HT-29 (cell line): ENCODE data around the gene LIX1L. TPM values are rescaled to one million over a fixed set of nuclear protein-coding genes. Genes with fewer than 3 reads are reported as not detected.
"Not testable (repeated sequence)": the region's sequence is repeated elsewhere in the genome, so short reads cannot be mapped to it uniquely, and the experiment has no call there.

ENCODE experiments used
- DNase-seq: peaks from one replicate; pipeline ENCODE4 v3.0.0-alpha.2; 2015; ENCODE audit warnings: low spot score
- total RNA-seq: library from RNA; depleted of rRNA; stranded (reverse); fragments of >200 nt; shearing (Covaris generic); gene quantifications from 2 replicates; pipeline ENCODE4 v1.2.3, GENCODE V29; 2014

LIX1L gene
- total RNA-seq, 1 experiment from 2014 or later = 2.5 TPM

GRCh38 chr1:145936247-145936646 lies 21.6 kb downstream of the LIX1L start:
- no peak for DNase-seq

GRCh38 chr1:145935708-145936107 lies 22.1 kb downstream of the LIX1L start:
- DNase-seq = no peak

GRCh38 chr1:145932522-145933009 lies 25.3 kb downstream of the LIX1L start:
- not testable (repeated sequence) for DNase-seq

GRCh38 chr1:145927916-145928643 lies 29.7 kb downstream of the LIX1L start:
- no peak for DNase-seq

GRCh38 chr1:145927063-145927886 lies 30.5 kb downstream of the LIX1L start, which contains the start of gene RBM8A:
TSS of gene RBM8A (minus strand) at chr1:145927484. CDS start at chr1:145927426, 58 bp downstream.
- peak; percentile 97 for DNase-seq

GRCh38 chr1:145926686-145927062 lies 31.1 kb downstream of the LIX1L start:
- DNase-seq = no peak

GRCh38 chr1:145922266-145922665 lies 35.6 kb downstream of the LIX1L start:
- DNase-seq = no peak

GRCh38 chr1:145920297-145920696 lies 37.5 kb downstream of the LIX1L start:
- not testable (repeated sequence) for DNase-seq

- DNase-seq = peak; percentile 71
Observed at GRCh38 chr1:145918992-145919939, 38.6 kb downstream of the LIX1L start.

- DNase-seq = peak; percentile 91
Observed at GRCh38 chr1:145918144-145918991, 39.4 kb downstream of the LIX1L start, which contains the start of gene PEX11B. TSS of gene PEX11B (minus strand) at chr1:145918717. CDS start at chr1:145918688, 29 bp downstream.

GRCh38 chr1:145917595-145917994 lies 40.2 kb downstream of the LIX1L start:
- no peak for DNase-seq

GRCh38 chr1:145916745-145917144 lies 41.1 kb downstream of the LIX1L start:
- no peak for DNase-seq

- no peak for DNase-seq
Observed at GRCh38 chr1:145912128-145912641, 45.6 kb downstream of the LIX1L start.

- no peak for DNase-seq
Observed at GRCh38 chr1:145908653-145909052, 49.2 kb downstream of the LIX1L start.

- no peak for DNase-seq
Observed at GRCh38 chr1:145906954-145907753, 50.7 kb downstream of the LIX1L start.

- no peak for DNase-seq
Observed at GRCh38 chr1:145901312-145902021, 56.4 kb downstream of the LIX1L start.

- no peak for DNase-seq
Observed at GRCh38 chr1:145898756-145899155, 59.1 kb downstream of the LIX1L start.

- DNase-seq = no peak
Observed at GRCh38 chr1:145897969-145898368, 59.8 kb downstream of the LIX1L start.

GRCh38 chr1:145895471-145895870 lies 62.3 kb downstream of the LIX1L start:
- no peak for DNase-seq
